G401.6 (cell line): ENCODE data around the gene FUS.

ENCODE experiments used
- FAIRE-seq: peaks from 2 replicates; lab custom pipeline; 2012; peaks lifted over from hg19 to GRCh38; lab: Jason Lieb, UNC

FUS gene

GRCh38 chr16:31202414-31203375 is 22.8 kb downstream of the FUS start, which contains the start of gene PYCARD:
TSS of gene PYCARD (minus strand) at chr16:31202760. CDS start at chr16:31202690, 70 bp downstream.
- FAIRE-seq: no peak

GRCh38 chr16:31204871-31205666 is 25.1 kb downstream of the FUS start:
- no peak for FAIRE-seq

- no peak for FAIRE-seq
Measured at GRCh38 chr16:31206776-31207175, 26.8 kb downstream of the FUS start.

- FAIRE-seq: no peak
Measured at GRCh38 chr16:31213342-31213741, 33.4 kb downstream of the FUS start.

GRCh38 chr16:31213877-31214707 is 34.2 kb downstream of the FUS start, which contains the start of gene TRIM72:
TSS of gene TRIM72 (plus strand) at chr16:31214119. CDS start at chr16:31214739, 620 bp downstream.
- FAIRE-seq: no peak

- no peak for FAIRE-seq
Measured at GRCh38 chr16:31214708-31215286, 34.9 kb downstream of the FUS start.

- FAIRE-seq: no peak
Measured at GRCh38 chr16:31215287-31216162, 35.6 kb downstream of the FUS start.

- no peak for FAIRE-seq
Measured at GRCh38 chr16:31216422-31217135, 36.6 kb downstream of the FUS start, which contains the start of gene PYDC1. TSS of gene PYDC1 (minus strand) at chr16:31217135. CDS start at chr16:31217028, 107 bp downstream.

- no peak for FAIRE-seq
Measured at GRCh38 chr16:31217136-31217530, 37.2 kb downstream of the FUS start.

- FAIRE-seq: no peak
Measured at GRCh38 chr16:31219154-31219741, 39.3 kb downstream of the FUS start.

GRCh38 chr16:31221357-31222160 is 41.6 kb downstream of the FUS start:
- no peak for FAIRE-seq

GRCh38 chr16:31223044-31223443 is 43.1 kb downstream of the FUS start:
- no peak for FAIRE-seq

- FAIRE-seq: no peak
Measured at GRCh38 chr16:31224092-31224955, 44.4 kb downstream of the FUS start.

- no peak for FAIRE-seq
Measured at GRCh38 chr16:31225193-31225592, 45.3 kb downstream of the FUS start.

- FAIRE-seq: no peak
Measured at GRCh38 chr16:31228206-31228605, 48.3 kb downstream of the FUS start.

GRCh38 chr16:31229501-31229900 is 49.6 kb downstream of the FUS start:
- FAIRE-seq: no peak

- no peak for FAIRE-seq
Measured at GRCh38 chr16:31238041-31238440, 58.1 kb downstream of the FUS start.
